ENCODE measurements around the gene FRAT1.
A peak's percentile ranks its signal among the peaks of the same experiment; 100 is the strongest.

The FRAT1 gene

DNA sequence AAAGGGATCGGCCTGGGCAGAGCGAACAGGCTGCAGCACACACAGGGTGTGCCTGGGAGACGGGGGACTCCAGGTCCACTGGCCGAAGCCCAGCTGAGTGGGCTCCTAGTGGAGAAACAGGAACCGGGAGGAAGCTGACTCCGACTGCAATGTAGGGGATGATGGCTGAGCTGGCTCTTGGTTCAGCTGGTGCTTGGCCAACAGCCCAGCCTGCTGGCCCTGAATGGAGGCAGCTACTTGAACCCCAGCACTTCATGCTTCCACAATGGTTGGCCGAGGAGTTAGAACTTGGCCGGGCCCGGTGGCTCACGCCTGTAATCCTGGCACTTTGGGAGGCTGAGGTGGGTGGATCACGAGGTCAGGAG is 42.4 kb downstream of the FRAT1 start:
- Histone ChIP-seq H3K9me3 (no peaks in the 10 kb centered on the region), H3K27ac (peak overlapping the region; percentile 100), H3K36me3 (peaks cover 54% of the 10 kb centered on the region), H3K4me3 (ENCODE audit: low read depth in 1 of 2, low read length in 1 of 2) (no peak overlapping the region), H3K27me3 (no peaks in the 10 kb centered on the region), H3K4me1 (ENCODE audit: control insufficient read depth in 1 of 2, insufficient read depth in 1 of 2, low read depth in 1 of 2, low read length in 1 of 2) (peaks cover 97 to 100% of the 10 kb centered on the region in 2 experiments)
- TF ChIP-seq, protein P1, sequence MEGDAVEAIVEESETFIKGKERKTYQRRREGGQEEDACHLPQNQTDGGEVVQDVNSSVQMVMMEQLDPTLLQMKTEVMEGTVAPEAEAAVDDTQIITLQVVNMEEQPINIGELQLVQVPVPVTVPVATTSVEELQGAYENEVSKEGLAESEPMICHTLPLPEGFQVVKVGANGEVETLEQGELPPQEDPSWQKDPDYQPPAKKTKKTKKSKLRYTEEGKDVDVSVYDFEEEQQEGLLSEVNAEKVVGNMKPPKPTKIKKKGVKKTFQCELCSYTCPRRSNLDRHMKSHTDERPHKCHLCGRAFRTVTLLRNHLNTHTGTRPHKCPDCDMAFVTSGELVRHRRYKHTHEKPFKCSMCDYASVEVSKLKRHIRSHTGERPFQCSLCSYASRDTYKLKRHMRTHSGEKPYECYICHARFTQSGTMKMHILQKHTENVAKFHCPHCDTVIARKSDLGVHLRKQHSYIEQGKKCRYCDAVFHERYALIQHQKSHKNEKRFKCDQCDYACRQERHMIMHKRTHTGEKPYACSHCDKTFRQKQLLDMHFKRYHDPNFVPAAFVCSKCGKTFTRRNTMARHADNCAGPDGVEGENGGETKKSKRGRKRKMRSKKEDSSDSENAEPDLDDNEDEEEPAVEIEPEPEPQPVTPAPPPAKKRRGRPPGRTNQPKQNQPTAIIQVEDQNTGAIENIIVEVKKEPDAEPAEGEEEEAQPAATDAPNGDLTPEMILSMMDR (IDR thresholded peaks at IDR 0.05): no peak

DNA sequence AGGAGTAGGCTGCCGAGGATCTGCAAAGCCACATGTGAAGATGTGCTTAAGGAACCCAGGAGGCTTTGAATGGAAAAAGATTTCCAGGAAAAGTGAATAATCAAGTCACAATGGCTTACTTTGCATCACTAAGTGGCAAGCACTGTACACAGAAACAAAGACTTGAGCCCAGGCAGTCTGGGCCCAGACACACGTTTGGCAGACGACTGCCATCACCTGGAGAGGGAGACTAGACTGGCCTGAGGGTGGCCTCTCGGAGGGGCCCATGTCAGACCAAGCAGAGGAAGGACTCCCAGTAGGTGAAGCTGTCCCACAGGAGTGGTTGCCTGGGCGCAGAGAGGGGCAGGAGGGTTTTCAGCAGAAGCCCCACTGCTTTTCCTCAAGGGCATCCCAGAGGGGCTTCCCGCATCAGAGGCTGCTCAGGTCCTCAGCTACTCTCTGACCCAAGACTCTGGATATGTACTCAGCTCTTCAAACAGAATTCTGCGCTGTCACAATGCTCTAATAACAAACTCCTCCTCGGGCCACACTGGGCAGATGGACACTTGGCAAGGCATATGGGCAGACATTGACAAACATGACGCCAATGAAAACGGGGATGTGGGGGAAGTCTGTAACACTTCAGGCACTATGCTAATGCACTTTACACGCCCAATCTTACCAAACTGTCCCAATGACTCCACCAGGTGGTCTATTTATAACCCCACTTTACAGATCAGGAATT is 43.4 kb downstream of the FRAT1 start:
- TF ChIP-seq, protein P1 (IDR thresholded peaks at IDR 0.05): no peak
- Histone ChIP-seq H3K27ac (peak overlapping the region; percentile 99), H3K4me3 (ENCODE audit: low read depth in 1 of 2, low read length in 1 of 2) (peak overlapping the region in 1 of 2 experiments; percentile 9), H3K4me1 (ENCODE audit: control insufficient read depth in 1 of 2, insufficient read depth in 1 of 2, low read depth in 1 of 2, low read length in 1 of 2) (peaks cover 97 to 100% of the 10 kb centered on the region in 2 experiments), H3K27me3 (no peaks in the 10 kb centered on the region), H3K9me3 (no peaks in the 10 kb centered on the region), H3K36me3 (peaks cover 44% of the 10 kb centered on the region)

DNA sequence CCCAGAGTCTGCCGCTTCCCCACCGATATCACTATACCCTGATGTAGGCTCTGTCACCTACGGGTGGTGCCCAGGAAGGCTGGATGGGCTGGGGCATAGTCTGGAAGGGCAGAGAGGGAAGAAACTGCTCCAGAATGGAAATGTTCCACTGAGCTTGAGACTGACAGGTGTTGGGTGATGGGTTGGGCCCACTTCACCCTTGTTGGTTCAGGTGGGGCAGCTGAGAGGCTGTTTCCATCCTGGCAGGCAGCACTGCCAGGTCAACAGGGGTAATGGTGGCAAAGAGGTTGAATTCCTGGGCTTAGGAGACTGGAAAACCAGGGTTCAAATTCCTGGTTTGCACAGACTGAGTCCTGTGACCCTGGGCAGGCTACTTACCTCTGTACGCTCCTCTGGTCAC is 44.0 kb downstream of the FRAT1 start:
- peaks cover 39% of the 10 kb centered on the region for H3K36me3 ChIP-seq

DNA sequence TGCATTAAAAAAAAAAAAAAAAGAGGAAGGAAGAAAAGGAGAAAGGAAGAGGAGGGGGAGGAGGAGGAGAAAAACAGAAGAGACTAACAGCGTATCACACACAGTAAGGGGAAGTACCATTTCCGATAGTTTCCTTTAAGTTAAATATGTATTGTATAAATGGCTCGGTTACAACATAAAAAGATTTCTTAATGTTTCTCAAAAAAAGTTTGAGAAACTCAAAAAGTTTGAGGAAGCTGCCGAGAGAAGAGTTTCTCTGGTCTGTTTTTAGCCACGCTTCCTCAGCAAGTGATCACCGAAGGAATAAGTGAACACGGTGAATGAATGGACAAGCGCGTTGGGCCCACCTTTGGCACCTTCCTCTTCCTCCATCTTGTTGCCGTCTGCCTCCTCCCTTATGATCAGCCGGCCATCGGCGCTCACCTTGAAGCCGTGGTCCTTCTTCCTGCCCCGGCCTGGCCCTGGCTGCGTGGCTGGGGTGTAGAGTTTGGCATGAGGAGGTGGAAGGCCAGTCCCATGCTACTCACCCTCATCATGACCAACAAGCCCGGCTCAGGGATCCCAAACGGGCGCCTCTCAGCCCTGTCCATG is 46.8 kb downstream of the FRAT1 start:
- Histone ChIP-seq H3K27ac (peak overlapping the region; percentile 99), H3K9me3 (no peaks in the 10 kb centered on the region), H3K4me1 (ENCODE audit: control insufficient read depth in 1 of 2, insufficient read depth in 1 of 2, low read depth in 1 of 2, low read length in 1 of 2) (peaks cover 98 to 100% of the 10 kb centered on the region in 2 experiments), H3K27me3 (no peaks in the 10 kb centered on the region), H3K4me3 (ENCODE audit: low read depth in 1 of 2, low read length in 1 of 2) (peak overlapping the region; percentile 41 to 59), H3K36me3 (peaks cover 37% of the 10 kb centered on the region)
- TF ChIP-seq, protein P1 (IDR thresholded peaks at IDR 0.05): no peak

More for the DNA sequence above, 44.0 kb downstream of the FRAT1 start:
- H3K9me3 ChIP-seq: no peaks in the 10 kb centered on the region
- H3K27ac ChIP-seq: peak overlapping the region; percentile 99
- H3K4me3 ChIP-seq (ENCODE audit: low read depth in 1 of 2, low read length in 1 of 2): peak overlapping the region in 1 of 2 experiments; percentile 9
- no peaks in the 10 kb centered on the region for H3K27me3 ChIP-seq
- peaks cover 98 to 100% of the 10 kb centered on the region in 2 experiments for H3K4me1 ChIP-seq (ENCODE audit: control insufficient read depth in 1 of 2, insufficient read depth in 1 of 2, low read depth in 1 of 2, low read length in 1 of 2)
- TF ChIP-seq, protein P1 (IDR thresholded peaks at IDR 0.05): no peak

DNA sequence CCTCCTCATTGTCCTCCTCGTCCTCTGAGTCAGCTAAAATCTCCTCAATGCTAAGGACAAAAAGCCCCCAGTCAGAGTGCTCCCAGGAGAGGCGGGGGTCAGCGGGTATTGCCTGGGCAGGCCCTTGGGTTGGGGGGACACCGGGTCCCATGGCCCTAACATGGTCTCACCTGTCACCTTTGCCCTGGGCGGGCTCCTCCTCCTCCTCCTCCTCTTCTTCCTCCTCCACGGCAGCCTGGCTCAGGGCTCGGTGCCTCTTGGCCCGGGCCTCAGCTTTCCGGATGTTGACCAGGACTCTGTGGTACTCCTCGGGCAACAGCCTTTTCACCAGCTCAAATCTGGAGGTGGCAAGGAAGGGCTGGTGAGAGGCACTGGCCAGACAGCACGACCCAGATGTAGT is 47.5 kb downstream of the FRAT1 start:
- TF ChIP-seq, protein P1 (IDR thresholded peaks at IDR 0.05): no peak
- H3K4me3 ChIP-seq (ENCODE audit: low read depth in 1 of 2, low read length in 1 of 2): peak overlapping the region; percentile 41 to 59
- H3K4me1 ChIP-seq (ENCODE audit: control insufficient read depth in 1 of 2, insufficient read depth in 1 of 2, low read depth in 1 of 2, low read length in 1 of 2): peaks cover 98 to 100% of the 10 kb centered on the region in 2 experiments

More for the DNA sequence above, 47.5 kb downstream of the FRAT1 start:
- peak overlapping the region; percentile 99 for H3K27ac ChIP-seq
- no peaks in the 10 kb centered on the region for H3K9me3 ChIP-seq
- peaks cover 44% of the 10 kb centered on the region for H3K36me3 ChIP-seq
- H3K27me3 ChIP-seq: no peaks in the 10 kb centered on the region
